ENCODE results near the gene PDXP. TPM values are rescaled to one million over a fixed set of nuclear protein-coding genes. Genes with fewer than 3 reads are reported as not detected.

Gene PDXP
- total and polyA plus RNA-seq, 9 of the 15 experiments (the other 6 are each of a cell fraction or from before 2014, with no cell fraction given): 7.9 to 54.2 (median 38.8) TPM

GRCh38 chr22:37705205-37705604 is 46.7 kb downstream of the PDXP start:
- ChIA-PET POLR2A (no interaction called here), CTCF (ENCODE audit: low intra/inter-chr PET ratio) (no interaction called here)
- peaks cover 0 to 15% of the 10 kb centered on the region in 2 experiments; a peak in 2 of 5 replicates for H3K4me1 ChIP-seq (replicated peaks in 1 of 2; ENCODE audit: control insufficient read depth in 2 of 2, insufficient read depth in 2 of 2, low read length in 2 of 2)
- FAIRE-seq (no peak), ATAC-seq (no peak), DNase-seq (ENCODE audit: extremely low read depth in 1 of 4, low spot score in 3 of 4) (no peak)
- H3K36me3 ChIP-seq (ENCODE audit: control insufficient read depth, insufficient read depth, low read length): no peaks in the 10 kb centered on the region
- H3K9me1 ChIP-seq (ENCODE audit: control insufficient read depth, insufficient read depth, low read length): no peaks in the 10 kb centered on the region
- no peak overlapping the region for H2AFZ ChIP-seq (ENCODE audit: low read depth, low read length)
- intact Hi-C loops (cut with micrococcal nuclease): no loop called here
- TF ChIP-seq RBM25 (IDR thresholded peaks at IDR 0.05; ENCODE audit: low read depth, low read length, severe bottlenecking) (peak; percentile 47), E2F1 (CRISPR knock-in tag; IDR thresholded peaks at IDR 0.05) (no peak)
- H3K4me3 ChIP-seq: no peak overlapping the region
- no TSS peak for BruUV-seq (replicated peaks)
- in situ Hi-C loops (cut with MboI): no loop called here
- H3K27me3 ChIP-seq (ENCODE audit: control insufficient read depth in 2 of 2, insufficient read depth in 2 of 2, low read length in 2 of 2): 0 out of 5 replicates have a peak, but pooled peaks cover 0 to 6% of the 10 kb centered on the region in 2 experiments
- no peak overlapping the region for H3K27ac ChIP-seq (ENCODE audit: extremely low read depth, low read depth, low read length)
- no peaks in the 10 kb centered on the region for H4K20me1 ChIP-seq (replicated peaks; ENCODE audit: control insufficient read depth, insufficient read depth, low read length)
- H3K9ac ChIP-seq (ENCODE audit: insufficient read depth in 1 of 2, low read depth in 2 of 2, low read length in 2 of 2): no peak overlapping the region
- WGBS (ENCODE audit: insufficient coverage, low coverage, missing lambda C conversion rate): 25% methylated on average over 3 of the region's 3 CpGs
- no peaks in the 10 kb centered on the region for H3K9me3 ChIP-seq (replicated peaks; ENCODE audit: control insufficient read depth, insufficient read depth, low read depth, low read length)
- H3K4me2 ChIP-seq (ENCODE audit: insufficient read depth, low read length): no peak overlapping the region
- H3K79me2 ChIP-seq (ENCODE audit: control insufficient read depth, insufficient read depth, low read length): no peaks in the 10 kb centered on the region
